Measurements from ENCODE around the gene TMEM217.
A peak's percentile ranks its signal among the peaks of the same experiment; 100 is the strongest.
"Not testable (repeated sequence)": the region's sequence is repeated elsewhere in the genome, so short reads cannot be mapped to it uniquely, and the experiment has no call there.

TMEM217 gene

GRCh38 chr6:37257634-37258404 lies at the start of gene TMEM217, which contains the start of gene TBC1D22B:
Gene TMEM217, minus strand, starts transcription at chr6:37258144. Its CDS starts 39,114 bp downstream, at chr6:37219030.
Gene TBC1D22B, plus strand, starts transcription at chr6:37257772. Its CDS starts 146 bp downstream, at chr6:37257918.
- DNase-seq (ENCODE audit: low read depth in 2 of 3, low spot score in 1 of 3), result peak; percentile 94 to 96 (median 94)

- DNase-seq (ENCODE audit: low read depth in 2 of 3, low spot score in 1 of 3), result not testable (repeated sequence)
Measured at GRCh38 chr6:37307484-37307883, 49.5 kb upstream of the TMEM217 start.

- DNase-seq (ENCODE audit: low read depth in 2 of 3, low spot score in 1 of 3), result no peak
Measured at GRCh38 chr6:37306624-37307222, 48.8 kb upstream of the TMEM217 start.

- DNase-seq (ENCODE audit: low read depth in 2 of 3, low spot score in 1 of 3), result no peak
Measured at GRCh38 chr6:37305841-37306425, 48.0 kb upstream of the TMEM217 start.

GRCh38 chr6:37304766-37305165 lies 46.8 kb upstream of the TMEM217 start:
- no peak for DNase-seq (ENCODE audit: low read depth in 2 of 3, low spot score in 1 of 3)

- no peak for DNase-seq (ENCODE audit: low read depth in 2 of 3, low spot score in 1 of 3)
Measured at GRCh38 chr6:37303891-37304503, 46.1 kb upstream of the TMEM217 start.

- no peak for DNase-seq (ENCODE audit: low read depth in 2 of 3, low spot score in 1 of 3)
Measured at GRCh38 chr6:37303091-37303660, 45.2 kb upstream of the TMEM217 start.

GRCh38 chr6:37302086-37302686 lies 44.2 kb upstream of the TMEM217 start:
- no peak for DNase-seq (ENCODE audit: low read depth in 2 of 3, low spot score in 1 of 3)

- DNase-seq (ENCODE audit: low read depth in 2 of 3, low spot score in 1 of 3), result no peak
Measured at GRCh38 chr6:37299990-37300389, 42.0 kb upstream of the TMEM217 start.

- DNase-seq (ENCODE audit: low read depth in 2 of 3, low spot score in 1 of 3), result no peak
Measured at GRCh38 chr6:37298958-37299357, 41.0 kb upstream of the TMEM217 start.

GRCh38 chr6:37297637-37298036 lies 39.7 kb upstream of the TMEM217 start:
- DNase-seq (ENCODE audit: low read depth in 2 of 3, low spot score in 1 of 3), result not testable (repeated sequence)

- DNase-seq (ENCODE audit: low read depth in 2 of 3, low spot score in 1 of 3), result no peak
Measured at GRCh38 chr6:37293426-37293825, 35.5 kb upstream of the TMEM217 start.

GRCh38 chr6:37289931-37290330 lies 32.0 kb upstream of the TMEM217 start:
- peak in 2 of 3 donors; percentile 4 to 17 for DNase-seq (ENCODE audit: low read depth in 2 of 3, low spot score in 1 of 3)

- no peak for DNase-seq (ENCODE audit: low read depth in 2 of 3, low spot score in 1 of 3)
Measured at GRCh38 chr6:37288247-37288646, 30.3 kb upstream of the TMEM217 start.

GRCh38 chr6:37287519-37288157 lies 29.7 kb upstream of the TMEM217 start:
- DNase-seq (ENCODE audit: low read depth in 2 of 3, low spot score in 1 of 3), result no peak

GRCh38 chr6:37285861-37286311 lies 27.9 kb upstream of the TMEM217 start:
- peak in 1 of 3 donors; percentile 33 for DNase-seq (ENCODE audit: low read depth in 2 of 3, low spot score in 1 of 3)

- no peak for DNase-seq (ENCODE audit: low read depth in 2 of 3, low spot score in 1 of 3)
Measured at GRCh38 chr6:37284781-37285180, 26.8 kb upstream of the TMEM217 start.

GRCh38 chr6:37283671-37284151 lies 25.8 kb upstream of the TMEM217 start:
- DNase-seq (ENCODE audit: low read depth in 2 of 3, low spot score in 1 of 3), result no peak

GRCh38 chr6:37283268-37283667 lies 25.3 kb upstream of the TMEM217 start:
- DNase-seq (ENCODE audit: low read depth in 2 of 3, low spot score in 1 of 3), result no peak

- no peak for DNase-seq (ENCODE audit: low read depth in 2 of 3, low spot score in 1 of 3)
Measured at GRCh38 chr6:37282371-37282770, 24.4 kb upstream of the TMEM217 start.
